IPS-NIHi7 (cell line): ENCODE data around the gene NTN5.
A peak's percentile ranks its signal among the peaks of the same experiment; 100 is the strongest.

ENCODE experiments used
- DNase-seq: peaks from one replicate; pipeline ENCODE4 v3.0.0; 2012; ENCODE audit warnings: mixed read lengths; ENCODE audit errors: extremely low spot score

The NTN5 gene

GRCh38 chr19:48614436-48615230 is 58.2 kb downstream of the NTN5 start, which contains the start of gene FAM83E:
TSS of gene FAM83E (minus strand) at chr19:48615076. CDS start at chr19:48613372, 1,704 bp downstream.
- peak; percentile 85 for DNase-seq

- no peak for DNase-seq
These were observed 58.9 kb downstream of the NTN5 start for GRCh38 chr19:48613852-48614435.

- no peak for DNase-seq
These were observed 59.6 kb downstream of the NTN5 start for GRCh38 chr19:48613024-48613851.

GRCh38 chr19:48611872-48612271 is 60.9 kb downstream of the NTN5 start:
- DNase-seq, result no peak
